C4-2B (cell line): ENCODE measurements around the gene FLII.

ENCODE experiments used
- CTCF ChIP-seq: fragments of 450-650 bp; conservative IDR thresholded peaks from 2 replicates; pipeline ENCODE4 v1.5.1; 2017; ENCODE audit warnings: mild to moderate bottlenecking
- ZFX ChIP-seq: fragments of 450-650 bp; IDR thresholded peaks from 2 replicates; pipeline ENCODE4 v1.6.1; 2017

GRCh38 chr17:18281788-18282187, 23.2 kb upstream of the FLII start:
- TF ChIP-seq CTCF (no peak), ZFX (no peak)
